Mammary epithelial cell (primary cell): ENCODE results near the gene C4B.
"Not testable (repeated sequence)": the region's sequence is repeated elsewhere in the genome, so short reads cannot be mapped to it uniquely, and the experiment has no call there.

Source experiments
- EZH2 ChIP-seq: IDR thresholded peaks from 2 replicates; pipeline ENCODE4 v1.6.1; 2012; ENCODE audit warnings: low read length, inconsistent platforms, borderline replicate concordance
- TF ChIP-seq, protein P1 (sequence below), 2 donors: IDR thresholded peaks in 1 of 2; conservative IDR thresholded peaks in 1 of 2; 2 replicates each; pipeline ENCODE4 v1.5.1; 2011 to 2012; ENCODE audit warnings: inconsistent platforms in 2 of 2, low read length in 2 of 2, mild to moderate bottlenecking in 2 of 2, control low read depth in 1 of 2, low read depth in 1 of 2; ENCODE audit not compliant: insufficient read depth in 1 of 2; ENCODE audit errors: extremely low read depth in 1 of 2

DNA sequence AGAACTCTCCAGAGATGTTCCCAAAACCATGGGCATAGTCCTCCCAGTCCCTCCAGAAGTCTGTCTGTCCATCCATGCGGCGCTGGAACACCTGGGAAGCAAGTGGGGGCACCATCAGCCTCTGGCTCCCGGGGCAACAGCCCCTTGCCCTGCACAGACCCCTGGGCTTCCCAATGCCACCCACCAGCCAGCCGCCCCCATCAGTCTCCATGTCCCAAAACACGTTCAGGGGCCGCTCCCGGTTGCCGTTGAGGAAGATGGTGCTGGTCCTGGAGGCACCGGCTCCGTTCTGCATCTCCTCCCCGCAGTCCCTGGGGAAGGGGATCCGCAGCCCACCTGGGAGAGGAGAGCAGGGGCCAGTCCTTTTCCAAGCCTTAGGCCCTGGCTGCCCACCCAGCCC, 5.1 kb upstream of the C4B start:
- TF ChIP-seq, protein P1, sequence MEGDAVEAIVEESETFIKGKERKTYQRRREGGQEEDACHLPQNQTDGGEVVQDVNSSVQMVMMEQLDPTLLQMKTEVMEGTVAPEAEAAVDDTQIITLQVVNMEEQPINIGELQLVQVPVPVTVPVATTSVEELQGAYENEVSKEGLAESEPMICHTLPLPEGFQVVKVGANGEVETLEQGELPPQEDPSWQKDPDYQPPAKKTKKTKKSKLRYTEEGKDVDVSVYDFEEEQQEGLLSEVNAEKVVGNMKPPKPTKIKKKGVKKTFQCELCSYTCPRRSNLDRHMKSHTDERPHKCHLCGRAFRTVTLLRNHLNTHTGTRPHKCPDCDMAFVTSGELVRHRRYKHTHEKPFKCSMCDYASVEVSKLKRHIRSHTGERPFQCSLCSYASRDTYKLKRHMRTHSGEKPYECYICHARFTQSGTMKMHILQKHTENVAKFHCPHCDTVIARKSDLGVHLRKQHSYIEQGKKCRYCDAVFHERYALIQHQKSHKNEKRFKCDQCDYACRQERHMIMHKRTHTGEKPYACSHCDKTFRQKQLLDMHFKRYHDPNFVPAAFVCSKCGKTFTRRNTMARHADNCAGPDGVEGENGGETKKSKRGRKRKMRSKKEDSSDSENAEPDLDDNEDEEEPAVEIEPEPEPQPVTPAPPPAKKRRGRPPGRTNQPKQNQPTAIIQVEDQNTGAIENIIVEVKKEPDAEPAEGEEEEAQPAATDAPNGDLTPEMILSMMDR (conservative IDR thresholded peaks at IDR 0.05 in 1 of 2, IDR thresholded peaks at IDR 0.05 in 1 of 2; ENCODE audit: extremely low read depth in 1 of 2, insufficient read depth in 1 of 2, low read depth in 1 of 2, low read length in 2 of 2) = not testable (repeated sequence)
- TF ChIP-seq EZH2 = not testable (repeated sequence)
